Endodermal cell (in vitro differentiated cells): ENCODE data around the gene BBS9. TPM values are rescaled to one million over a fixed set of nuclear protein-coding genes. Genes with fewer than 3 reads are reported as not detected.
"Not testable (repeated sequence)": the region's sequence is repeated elsewhere in the genome, so short reads cannot be mapped to it uniquely, and the experiment has no call there.

Experiments
- DNase-seq: peaks from one replicate; pipeline ENCODE4 v3.0.0-alpha.2; 2017
- H3K27ac ChIP-seq: 2 replicates; pipeline ENCODE4 v1.5.1; 2013; ENCODE audit warnings: mild to moderate bottlenecking, low read depth, low read length, moderate library complexity
- H3K27me3 ChIP-seq: 2 replicates; pipeline ENCODE4 v1.6.1; 2013; ENCODE audit warnings: mild to moderate bottlenecking, low read length, moderate library complexity; ENCODE audit not compliant: insufficient read depth, control insufficient read depth, poor library complexity, severe bottlenecking
- H3K36me3 ChIP-seq: 2 replicates; pipeline ENCODE4 v1.7.0; 2013; ENCODE audit warnings: mild to moderate bottlenecking, low read length, moderate library complexity; ENCODE audit not compliant: control insufficient read depth, insufficient read depth
- H3K4me1 ChIP-seq: one replicate; pipeline ENCODE4 v1.7.0; 2013; ENCODE audit warnings: low read length; ENCODE audit not compliant: control insufficient read depth, insufficient read depth
- H3K4me3 ChIP-seq: 2 replicates; pipeline ENCODE4 v1.5.1; 2013; ENCODE audit warnings: mild to moderate bottlenecking, low read length, moderate library complexity
- H3K9ac ChIP-seq: 2 replicates; pipeline ENCODE4 v1.6.1; 2013; ENCODE audit warnings: mild to moderate bottlenecking, low read length, moderate library complexity; ENCODE audit not compliant: poor library complexity, severe bottlenecking; ENCODE audit errors: extremely low read depth
- H3K9me3 ChIP-seq: 2 replicates; pipeline ENCODE4 v1.6.1; 2013; ENCODE audit warnings: mild to moderate bottlenecking, low read length, moderate library complexity; ENCODE audit not compliant: control insufficient read depth
- H3K27ac Mint-ChIP-seq: 2 replicates; pipeline ENCODE4 v1.8.0; 2020; ENCODE audit warnings: mixed read lengths
- H3K27me3 Mint-ChIP-seq: 2 replicates; pipeline ENCODE4 v1.8.0; 2021; ENCODE audit warnings: mild to moderate bottlenecking, mixed read lengths; ENCODE audit not compliant: insufficient read depth
- H3K36me3 Mint-ChIP-seq: 2 replicates; pipeline ENCODE4 v1.8.0; 2020; ENCODE audit warnings: low read depth, mixed read lengths
- H3K4me1 Mint-ChIP-seq: 2 replicates; pipeline ENCODE4 v1.8.0; 2020; ENCODE audit warnings: mixed read lengths
- H3K4me3 Mint-ChIP-seq: 2 replicates; pipeline ENCODE4 v1.8.0; 2020; ENCODE audit warnings: mild to moderate bottlenecking, moderate library complexity, mixed read lengths
- H3K9me3 Mint-ChIP-seq: 2 replicates; pipeline ENCODE4 v1.8.0; 2020; ENCODE audit warnings: mild to moderate bottlenecking, mixed read lengths
- CTCF ChIP-seq: fragments of 200-600 bp; sonication (generic); conservative IDR thresholded peaks from 2 replicates; pipeline ENCODE4 v1.5.0; 2021; ENCODE audit warnings: antibody characterized with exemption, mild to moderate bottlenecking
- WGBS, 2 experiments: methylation state at CpG; one replicate each; pipeline versions ENCODE4 v1.1.5 to v1.1.7; 2013; ENCODE audit warnings: missing lambda C conversion rate in 2 of 2, mixed read lengths in 1 of 2; ENCODE audit not compliant: insufficient coverage in 1 of 2, insufficient read length in 1 of 2; 5-methylcytosine and 5-hydroxymethylcytosine counted together
- total RNA-seq, 2 donors: library from RNA; stranded (reverse); fragmentation: NEBNext Ultra II Directional in 1 of 2; extraction: Animal tissue kit (Norgen Biotek cat#: 25700) in 1 of 2; gene quantifications; 2 replicates in 1 of 2; 3 replicates in 1 of 2; pipeline ENCODE4 v1.2.1, GENCODE V29; 2021

BBS9 gene
- total RNA-seq, 2 donors from 2014 or later = 20.7 to 21.6 TPM

- H3K36me3 Mint-ChIP-seq = peaks cover 15% of the 10 kb centered on the region
- no peaks in the 10 kb centered on the region for H3K4me1 Mint-ChIP-seq
- no peak overlapping the region for H3K27ac Mint-ChIP-seq
- Histone ChIP-seq H3K9me3 (no peaks in the 10 kb centered on the region), H3K36me3 (no peaks in the 10 kb centered on the region), H3K27ac (no peak overlapping the region), H3K9ac (no peak overlapping the region), H3K4me1 (no peaks in the 10 kb centered on the region), H3K27me3 (no peaks in the 10 kb centered on the region), H3K4me3 (no peak overlapping the region)
- H3K9me3 Mint-ChIP-seq = peaks cover 55% of the 10 kb centered on the region
- no peak overlapping the region for H3K4me3 Mint-ChIP-seq
- DNase-seq = no peak
- TF ChIP-seq CTCF = no peak
- H3K27me3 Mint-ChIP-seq = no peaks in the 10 kb centered on the region
Measured at GRCh38 chr7:33300742-33301141, 171.4 kb downstream of the BBS9 start.

- H3K4me3 Mint-ChIP-seq, H3K27ac Mint-ChIP-seq, H3K36me3 ChIP-seq, H3K4me1 Mint-ChIP-seq, DNase-seq, H3K9me3 ChIP-seq, H3K4me1 ChIP-seq, H3K9ac ChIP-seq, H3K27me3 Mint-ChIP-seq, H3K27ac ChIP-seq, H3K27me3 ChIP-seq, H3K4me3 ChIP-seq: not testable (repeated sequence)
- Mint-ChIP-seq H3K36me3 (peaks cover 15% of the 10 kb centered on the region), H3K9me3 (peaks cover 56% of the 10 kb centered on the region)
- 93 to 99% methylated on average over 15 to 33 of the region's 33 CpGs for WGBS, 2 experiments
Measured at GRCh38 chr7:33303978-33304557, 174.7 kb downstream of the BBS9 start.

- H3K36me3 ChIP-seq = no peaks in the 10 kb centered on the region
- H3K4me1 ChIP-seq = no peaks in the 10 kb centered on the region
- Mint-ChIP-seq H3K27me3 (no peaks in the 10 kb centered on the region), H3K27ac (no peak overlapping the region), H3K36me3 (peaks cover 13% of the 10 kb centered on the region), H3K4me3 (no peak overlapping the region), H3K9me3 (peaks cover 36% of the 10 kb centered on the region), H3K4me1 (no peaks in the 10 kb centered on the region)
- H3K27me3 ChIP-seq = no peaks in the 10 kb centered on the region
- no peak overlapping the region for H3K4me3 ChIP-seq
- H3K9ac ChIP-seq = no peak overlapping the region
- no peaks in the 10 kb centered on the region for H3K9me3 ChIP-seq
- TF ChIP-seq CTCF = no peak
- no peak overlapping the region for H3K27ac ChIP-seq
- DNase-seq = no peak
Measured at GRCh38 chr7:33307205-33307604, 177.8 kb downstream of the BBS9 start.

- Mint-ChIP-seq H3K27me3 (no peaks in the 10 kb centered on the region), H3K27ac (no peak overlapping the region), H3K4me1 (no peaks in the 10 kb centered on the region), H3K9me3 (peaks cover 3% of the 10 kb centered on the region), H3K36me3 (no peaks in the 10 kb centered on the region), H3K4me3 (no peak overlapping the region)
- no peaks in the 10 kb centered on the region for H3K36me3 ChIP-seq
- H3K27ac ChIP-seq = no peak overlapping the region
- TF ChIP-seq CTCF = no peak
- H3K9ac ChIP-seq = no peak overlapping the region
- H3K27me3 ChIP-seq = no peaks in the 10 kb centered on the region
- H3K4me1 ChIP-seq = no peaks in the 10 kb centered on the region
- no peak overlapping the region for H3K4me3 ChIP-seq
- DNase-seq = no peak
- H3K9me3 ChIP-seq = no peaks in the 10 kb centered on the region
- 85% methylated on average over 1 of the region's 1 CpG; no CpG with 5 or more reads in 1 of the 2 experiments for WGBS, 2 experiments
Measured at GRCh38 chr7:33310546-33310945, 181.2 kb downstream of the BBS9 start.
